Astrocyte of the cerebellum (primary cell): ENCODE measurements around the gene TMEM59L.

Experiments used
- DNase-seq: peaks from one replicate; pipeline ENCODE4 v3.0.0-alpha.2; 2011; ENCODE audit warnings: low read depth
- H3K4me3 ChIP-seq: 2 replicates; pipeline ENCODE4 v1.5.1; 2011; ENCODE audit warnings: mild to moderate bottlenecking, low read depth, low read length, moderate library complexity
- in situ Hi-C: cut with HindIII; loops from 2 replicates; pipeline ENCODE4 v1.10.0; 2017; ENCODE audit warnings: low sequenced_read_pairs
- TF ChIP-seq, protein P1 (sequence below): IDR thresholded peaks from 2 replicates; pipeline ENCODE4 v1.5.1; 2012; ENCODE audit warnings: low read length, low read depth, moderate library complexity, mild to moderate bottlenecking; ENCODE audit errors: missing control alignments

Gene TMEM59L

DNA sequence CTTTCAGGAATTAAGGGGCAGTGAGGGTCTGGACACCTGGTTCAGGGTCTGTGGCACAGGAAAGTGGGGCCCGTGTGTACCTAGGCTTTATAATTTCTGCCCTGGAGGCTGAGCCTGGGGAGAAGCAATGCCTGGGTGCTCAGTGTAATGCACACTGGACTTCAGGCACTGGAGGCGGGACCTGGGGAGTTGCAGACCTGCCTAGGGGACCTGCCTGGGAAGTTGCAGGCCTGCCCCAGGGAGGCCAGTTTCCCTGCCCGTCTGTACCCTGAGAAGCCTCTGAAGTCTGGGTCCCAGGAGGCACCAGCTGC is 2.5 kb upstream of the TMEM59L start:
- DNase-seq: no peak
- in situ Hi-C loops: no loop called here
- TF ChIP-seq, protein P1, sequence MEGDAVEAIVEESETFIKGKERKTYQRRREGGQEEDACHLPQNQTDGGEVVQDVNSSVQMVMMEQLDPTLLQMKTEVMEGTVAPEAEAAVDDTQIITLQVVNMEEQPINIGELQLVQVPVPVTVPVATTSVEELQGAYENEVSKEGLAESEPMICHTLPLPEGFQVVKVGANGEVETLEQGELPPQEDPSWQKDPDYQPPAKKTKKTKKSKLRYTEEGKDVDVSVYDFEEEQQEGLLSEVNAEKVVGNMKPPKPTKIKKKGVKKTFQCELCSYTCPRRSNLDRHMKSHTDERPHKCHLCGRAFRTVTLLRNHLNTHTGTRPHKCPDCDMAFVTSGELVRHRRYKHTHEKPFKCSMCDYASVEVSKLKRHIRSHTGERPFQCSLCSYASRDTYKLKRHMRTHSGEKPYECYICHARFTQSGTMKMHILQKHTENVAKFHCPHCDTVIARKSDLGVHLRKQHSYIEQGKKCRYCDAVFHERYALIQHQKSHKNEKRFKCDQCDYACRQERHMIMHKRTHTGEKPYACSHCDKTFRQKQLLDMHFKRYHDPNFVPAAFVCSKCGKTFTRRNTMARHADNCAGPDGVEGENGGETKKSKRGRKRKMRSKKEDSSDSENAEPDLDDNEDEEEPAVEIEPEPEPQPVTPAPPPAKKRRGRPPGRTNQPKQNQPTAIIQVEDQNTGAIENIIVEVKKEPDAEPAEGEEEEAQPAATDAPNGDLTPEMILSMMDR: no peak
- H3K4me3 ChIP-seq: no peak overlapping the region

DNA sequence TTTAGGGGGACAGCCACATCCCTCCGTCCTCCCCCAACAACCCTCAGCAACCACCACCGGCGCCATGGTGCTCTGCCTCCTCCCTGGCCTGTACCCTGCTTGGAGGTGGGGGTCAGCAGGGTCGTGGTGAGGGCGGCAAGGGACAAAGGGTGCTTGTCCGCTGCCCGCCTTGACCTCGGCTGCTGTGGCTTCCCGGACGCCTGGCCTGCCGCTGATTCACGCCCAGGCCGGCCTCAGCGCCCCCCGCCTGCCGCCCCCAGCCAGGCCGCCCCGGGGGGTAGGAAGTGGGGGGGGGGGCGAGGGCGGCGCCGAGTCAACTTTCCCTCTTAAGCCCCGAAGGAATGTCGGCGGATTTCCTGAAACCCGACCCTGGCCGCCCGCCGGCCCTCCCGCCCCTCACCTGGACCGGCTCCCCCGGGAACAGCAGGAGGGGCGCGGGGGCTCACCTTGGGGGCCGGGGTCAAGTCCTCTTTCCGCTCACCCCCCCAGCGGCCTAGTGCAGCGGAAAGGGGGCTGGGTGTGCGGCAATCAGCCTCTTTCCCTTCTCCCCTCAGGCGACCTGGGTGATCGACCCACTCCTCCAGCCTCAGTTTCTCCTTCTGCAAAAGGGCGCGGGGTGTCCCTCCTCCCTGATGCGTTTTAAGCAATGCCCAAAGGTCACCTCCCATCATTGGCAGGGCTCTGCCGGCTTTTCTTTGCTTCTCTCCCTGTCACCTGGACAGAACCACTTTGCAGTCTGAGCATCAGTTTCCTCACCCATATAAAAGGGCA is 1.9 kb upstream of the TMEM59L start:
- no peak overlapping the region for H3K4me3 ChIP-seq
- TF ChIP-seq, protein P1: no peak
- in situ Hi-C loops: no loop called here
- DNase-seq: no peak

DNA sequence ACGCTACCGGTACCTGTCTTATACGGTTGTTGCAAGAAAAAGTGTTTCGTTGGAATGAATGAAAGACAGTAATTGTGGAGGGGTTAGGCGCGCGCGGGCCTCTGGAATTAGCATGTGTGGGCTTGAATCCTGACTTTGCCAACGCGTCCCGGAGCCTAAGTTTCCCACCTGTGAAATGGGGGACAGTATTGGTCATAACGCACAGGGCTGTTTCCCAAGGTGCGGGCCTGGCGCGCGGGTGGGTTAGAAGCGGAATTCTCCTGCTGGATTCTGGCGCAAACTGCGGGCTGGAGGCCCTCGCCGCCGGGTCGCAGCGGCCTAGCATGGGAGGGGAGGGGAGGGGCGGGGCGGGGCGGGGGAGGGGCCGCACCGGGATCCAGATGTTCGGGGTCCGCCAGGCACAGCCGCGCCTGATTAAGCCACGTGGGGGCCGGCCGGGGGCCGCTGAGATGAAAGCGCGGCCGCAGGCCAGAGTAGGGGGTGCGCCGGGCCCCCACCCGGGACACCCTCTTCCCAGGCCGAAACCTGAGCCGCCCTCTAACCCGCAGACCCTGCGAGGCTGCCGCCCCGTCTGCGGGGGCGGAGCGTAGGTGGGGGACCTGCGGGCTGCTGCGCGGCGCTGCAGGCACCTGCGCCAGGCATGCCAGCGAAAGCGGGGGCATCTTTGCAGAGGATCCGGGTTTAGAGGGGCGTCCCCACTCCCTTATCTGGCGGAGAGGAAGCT is 1.2 kb upstream of the TMEM59L start:
- no peak overlapping the region for H3K4me3 ChIP-seq
- in situ Hi-C loops: no loop called here
- no peak for DNase-seq
- TF ChIP-seq, protein P1: no peak

DNA sequence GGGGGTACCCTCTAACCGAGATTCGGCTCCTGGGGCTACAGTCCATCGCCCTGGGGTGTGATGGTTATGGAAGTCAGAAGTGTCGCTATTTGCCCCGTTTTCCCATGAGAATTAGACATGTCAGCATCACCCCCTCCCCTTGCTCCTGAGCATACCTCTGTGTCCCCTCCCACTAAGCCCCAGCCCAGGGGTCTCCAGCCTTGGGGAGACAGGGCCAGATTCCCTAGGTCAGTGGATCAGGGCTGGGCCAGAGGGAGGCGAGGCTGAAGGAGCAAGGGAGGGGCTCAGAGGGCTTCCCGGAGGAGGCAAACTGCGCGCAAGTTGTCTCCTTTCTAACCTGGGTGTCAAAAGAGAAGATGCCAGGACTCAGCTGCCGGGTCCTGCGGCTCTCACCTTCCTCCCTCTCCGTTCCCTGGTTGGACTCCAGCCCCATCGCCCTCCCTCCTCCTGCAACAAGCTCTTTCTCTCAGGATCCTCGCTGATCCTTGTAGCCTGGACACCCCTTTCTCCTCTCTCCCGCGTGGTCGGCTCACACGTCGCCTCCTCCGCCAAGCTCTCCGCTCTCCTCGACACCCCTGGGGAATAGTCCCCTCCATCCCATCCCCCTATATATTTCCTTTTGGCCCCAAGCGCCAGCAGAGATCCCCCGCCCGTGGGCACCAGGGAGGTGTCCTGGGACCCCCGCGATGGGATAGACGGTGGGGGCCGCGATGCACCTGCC is 459 bp upstream of the TMEM59L start:
- DNase-seq: no peak
- in situ Hi-C loops: no loop called here
- TF ChIP-seq, protein P1: no peak
- peak overlapping the region; percentile 27 for H3K4me3 ChIP-seq

DNA sequence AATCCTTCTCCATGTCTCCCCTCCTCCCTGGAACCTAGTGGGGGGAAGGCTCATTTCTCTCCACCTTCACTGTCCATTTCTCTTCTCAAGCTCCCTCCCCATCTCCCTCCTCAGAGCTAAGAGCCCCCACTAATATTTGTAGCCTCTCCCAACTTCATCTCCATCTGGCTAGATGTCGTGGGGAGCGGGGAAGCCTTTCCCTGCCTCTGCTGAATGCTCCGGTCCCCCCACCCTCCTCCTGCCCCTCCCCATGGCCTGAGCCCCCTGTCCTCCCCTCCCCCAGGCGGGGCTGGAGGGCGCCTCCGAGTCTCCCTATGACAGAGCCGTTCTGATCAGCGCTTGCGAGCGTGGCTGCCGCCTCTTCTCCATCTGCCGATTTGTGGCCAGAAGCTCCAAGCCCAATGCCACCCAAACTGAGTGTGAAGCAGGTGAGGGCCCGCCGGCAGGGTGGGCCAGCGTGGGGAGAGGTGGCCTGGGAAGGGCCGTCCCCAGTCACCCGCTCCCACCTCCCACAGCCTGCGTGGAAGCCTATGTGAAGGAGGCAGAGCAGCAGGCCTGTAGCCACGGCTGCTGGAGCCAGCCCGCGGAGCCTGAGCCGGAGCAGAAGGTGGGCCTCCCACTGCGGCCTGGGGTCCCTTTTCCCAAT is 1.0 kb downstream of the TMEM59L start:
- H3K4me3 ChIP-seq: no peak overlapping the region
- in situ Hi-C loops: no loop called here
- DNase-seq: no peak
- TF ChIP-seq, protein P1: no peak

DNA sequence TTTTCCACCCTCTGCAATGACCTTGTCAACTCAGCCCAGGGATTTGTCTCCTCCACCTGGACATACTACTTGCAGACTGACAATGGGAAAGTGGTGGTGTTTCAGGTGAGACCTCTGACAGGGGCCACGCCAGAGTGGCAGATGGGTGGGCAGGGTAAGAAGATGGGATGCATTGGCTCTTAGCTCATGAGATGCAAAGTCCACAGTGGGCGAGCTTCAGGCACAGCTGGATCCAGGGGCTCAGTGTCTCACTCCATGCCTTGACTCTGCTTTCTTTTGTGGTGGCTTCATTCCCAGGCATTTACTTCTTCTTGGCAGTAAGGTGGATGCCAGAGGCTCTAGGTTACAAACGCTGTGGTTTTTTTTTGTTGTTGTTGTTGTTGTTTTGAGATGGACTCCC is 3.4 kb downstream of the TMEM59L start:
- in situ Hi-C loops: no loop called here
- H3K4me3 ChIP-seq: no peak overlapping the region
- no peak for DNase-seq
- TF ChIP-seq, protein P1: no peak
